Thoracic aorta endothelial cell (primary cell): ENCODE measurements around the gene SYCP2L. TPM values are rescaled to one million over a fixed set of nuclear protein-coding genes. Genes with fewer than 3 reads are reported as not detected.

Experiments
- total RNA-seq: library from RNA; depleted of rRNA; stranded (reverse); fragments of >200 nt; gene quantifications from 2 replicates; pipeline ENCODE4 v1.2.3, GENCODE V29; 2012

SYCP2L gene
- total RNA-seq: not detected in 2 replicates

DNA sequence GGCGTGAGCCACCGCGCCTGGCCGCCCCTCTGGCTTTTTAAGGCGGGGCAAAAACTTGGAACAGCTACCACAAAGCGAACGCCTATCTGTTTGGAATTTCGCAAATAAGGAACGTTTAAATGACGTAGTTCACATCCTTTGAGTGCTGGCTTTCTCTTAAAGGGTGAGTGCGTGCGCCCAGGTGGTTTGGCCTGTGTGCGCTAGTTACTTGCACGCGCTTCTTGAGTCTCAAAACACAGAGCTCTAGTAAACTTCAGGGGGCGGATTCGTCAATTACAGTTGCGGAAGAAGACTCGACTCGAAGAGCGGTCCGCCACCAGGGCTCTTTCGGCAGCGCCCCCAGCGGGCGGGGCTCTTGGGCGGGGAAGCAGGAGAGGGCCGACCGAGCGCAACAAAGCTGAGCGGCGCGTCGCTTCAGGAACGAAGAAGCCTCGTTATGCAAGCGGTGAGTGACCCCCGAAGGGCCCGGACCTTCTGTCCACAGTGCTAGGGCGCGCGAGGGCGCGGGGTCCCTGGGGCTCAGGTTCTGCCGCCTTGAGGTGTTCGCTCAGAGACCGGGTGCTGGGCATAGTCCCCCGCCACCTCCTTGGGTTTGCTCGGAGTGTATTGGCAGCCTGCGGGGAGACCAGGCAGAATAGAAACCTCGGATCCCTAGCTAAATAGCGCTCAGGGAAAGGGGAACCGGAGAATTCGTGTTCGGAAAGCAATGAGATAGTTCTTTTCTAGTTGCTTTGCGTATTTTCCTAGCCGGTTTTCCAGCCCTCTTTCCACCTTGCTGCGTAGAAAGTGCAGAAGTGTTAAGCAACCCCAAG, at the start of gene SYCP2L:
Gene SYCP2L, plus strand, starts transcription at position 362 of the 812 bp plus-strand sequence. Its CDS starts 75 bp downstream, at position 437.

GRCh38 chr6:10837995-10838793, 48.7 kb upstream of the SYCP2L start, which contains the start of gene MAK:
TSS of gene MAK (minus strand) at chr6:10838539. CDS start at chr6:10830648, 7,891 bp downstream.

Other genes with a start within 250 kb of the SYCP2L start
- not detected in 2 replicates for gene C6orf52, start 192.4 kb upstream of the SYCP2L start, total RNA-seq
- 33.7 and 35.6 TPM in 2 replicates for gene PAK1IP1, start 192.1 kb upstream of the SYCP2L start, total RNA-seq
- gene TMEM14C, start 164.0 kb upstream of the SYCP2L start, total RNA-seq: 78.7 and 107 TPM in 2 replicates
- 64.9 and 71.0 TPM in 2 replicates for gene TMEM14B, start 139.2 kb upstream of the SYCP2L start, total RNA-seq
- gene MAK, start 48.5 kb upstream of the SYCP2L start, total RNA-seq: 0.07 TPM in 1 of 2 replicates, not detected in the other
- gene GCM2, start 5.0 kb upstream of the SYCP2L start, total RNA-seq: not detected in 2 replicates
- not detected in 2 replicates for gene ELOVL2, start 157.3 kb downstream of the SYCP2L start, total RNA-seq
- gene SMIM13, start 206.8 kb downstream of the SYCP2L start, total RNA-seq: 16.8 and 17.9 TPM in 2 replicates
- gene ERVFRD-1, start 224.7 kb downstream of the SYCP2L start, total RNA-seq: not detected in 2 replicates